ENCODE results near the gene ACTN4.
"Not testable (repeated sequence)": the region's sequence is repeated elsewhere in the genome, so short reads cannot be mapped to it uniquely, and the experiment has no call there.

ACTN4 gene

DNA sequence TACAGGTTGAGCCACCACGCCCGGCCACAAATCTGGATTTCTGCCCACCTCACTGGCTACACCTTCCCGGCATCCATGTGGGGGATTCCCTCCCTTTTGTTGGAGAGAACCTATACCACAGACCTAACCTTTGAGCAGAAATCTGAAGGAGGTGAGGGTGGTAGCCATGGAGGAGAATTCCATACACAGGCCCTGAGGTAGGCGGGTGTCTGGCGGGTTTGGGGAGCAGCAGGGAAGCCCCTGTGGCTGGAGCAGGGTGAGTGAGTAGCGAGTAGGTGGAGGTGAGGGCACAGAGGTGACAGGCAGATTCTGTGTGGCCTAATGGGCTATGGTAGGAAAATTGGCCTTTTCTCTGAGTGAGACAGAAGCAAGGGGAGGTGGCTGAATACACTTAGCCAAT lies 17.9 kb upstream of the ACTN4 start:
- CTCF ChIA-PET, result interaction anchor here (1.2 to 1.9 kb wide), 2 partner anchors 11 to 42 kb away, joined by 3 to 6 read pairs; partner anchors contain the start of genes EIF3K and MAP4K1
- H3K4me3 ChIP-seq (ENCODE audit: control insufficient read depth in 1 of 7, extremely low read depth in 1 of 7, insufficient read depth in 4 of 7, low read depth in 2 of 7, low read length in 6 of 7), result no peak overlapping the region
- 96% methylated on average over 3 of the region's 6 CpGs for WGBS (ENCODE audit: insufficient coverage)
- no peaks in the 10 kb centered on the region for H3K27me3 ChIP-seq (replicated peaks in 2 of 5; ENCODE audit: control insufficient read depth in 4 of 5, insufficient read depth in 5 of 5, low read length in 4 of 5)
- no peaks in the 10 kb centered on the region for H3K9me3 ChIP-seq (ENCODE audit: control extremely low read depth in 1 of 5, control insufficient read depth in 4 of 5, insufficient read depth in 2 of 5, low read depth in 1 of 5, low read length in 4 of 5)
- peaks cover 3 to 70% (median 41%) of the 10 kb centered on the region in 4 experiments for H3K36me3 ChIP-seq (ENCODE audit: control insufficient read depth in 4 of 4, insufficient read depth in 4 of 4, low read length in 3 of 4)
- H3K4me1 ChIP-seq (ENCODE audit: control extremely low read depth in 1 of 4, control insufficient read depth in 4 of 4, insufficient read depth in 4 of 4, low read length in 3 of 4), result no peaks in the 10 kb centered on the region
- POLR2A ChIA-PET, result no interaction called here
- no peak for DNase-seq
- H3K27ac ChIP-seq (ENCODE audit: insufficient read depth in 1 of 2, low read depth in 1 of 2, low read length in 2 of 2, poor library complexity in 1 of 2, severe bottlenecking in 2 of 2), result no peak overlapping the region

DNA sequence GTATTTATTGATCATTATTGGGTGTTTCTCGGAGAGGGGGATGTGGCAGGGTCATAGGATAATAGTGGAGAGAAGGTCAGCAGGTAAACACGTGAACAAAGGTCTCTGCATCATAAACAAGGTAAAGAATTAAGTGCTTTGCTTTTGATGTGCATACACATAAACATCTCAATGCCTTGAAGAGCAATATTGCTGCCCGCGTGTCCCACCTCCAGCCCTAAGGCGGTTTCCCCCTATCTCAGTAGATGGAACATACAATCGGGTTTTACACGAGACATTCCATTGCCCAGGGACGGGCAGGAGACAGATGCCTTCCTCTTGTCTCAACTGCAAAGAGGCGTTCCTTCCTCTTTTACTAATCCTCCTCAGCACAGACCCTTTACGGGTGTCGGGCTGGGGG lies 16.1 kb upstream of the ACTN4 start:
- DNase-seq; H3K9me3 ChIP-seq (ENCODE audit: control extremely low read depth in 1 of 5, control insufficient read depth in 4 of 5, insufficient read depth in 2 of 5, low read depth in 1 of 5, low read length in 4 of 5); H3K27me3 ChIP-seq (replicated peaks in 2 of 5; ENCODE audit: control insufficient read depth in 4 of 5, insufficient read depth in 5 of 5, low read length in 4 of 5); POLR2A ChIA-PET; H3K4me3 ChIP-seq (ENCODE audit: control insufficient read depth in 1 of 7, extremely low read depth in 1 of 7, insufficient read depth in 4 of 7, low read depth in 2 of 7, low read length in 6 of 7); CTCF ChIA-PET; H3K4me1 ChIP-seq (ENCODE audit: control extremely low read depth in 1 of 4, control insufficient read depth in 4 of 4, insufficient read depth in 4 of 4, low read length in 3 of 4); H3K27ac ChIP-seq (ENCODE audit: insufficient read depth in 1 of 2, low read depth in 1 of 2, low read length in 2 of 2, poor library complexity in 1 of 2, severe bottlenecking in 2 of 2): not testable (repeated sequence)
- WGBS (ENCODE audit: insufficient coverage), result 71% methylated on average over 5 of the region's 11 CpGs
- peaks cover 2 to 64% (median 42%) of the 10 kb centered on the region in 4 experiments for H3K36me3 ChIP-seq (ENCODE audit: control insufficient read depth in 4 of 4, insufficient read depth in 4 of 4, low read length in 3 of 4)

DNA sequence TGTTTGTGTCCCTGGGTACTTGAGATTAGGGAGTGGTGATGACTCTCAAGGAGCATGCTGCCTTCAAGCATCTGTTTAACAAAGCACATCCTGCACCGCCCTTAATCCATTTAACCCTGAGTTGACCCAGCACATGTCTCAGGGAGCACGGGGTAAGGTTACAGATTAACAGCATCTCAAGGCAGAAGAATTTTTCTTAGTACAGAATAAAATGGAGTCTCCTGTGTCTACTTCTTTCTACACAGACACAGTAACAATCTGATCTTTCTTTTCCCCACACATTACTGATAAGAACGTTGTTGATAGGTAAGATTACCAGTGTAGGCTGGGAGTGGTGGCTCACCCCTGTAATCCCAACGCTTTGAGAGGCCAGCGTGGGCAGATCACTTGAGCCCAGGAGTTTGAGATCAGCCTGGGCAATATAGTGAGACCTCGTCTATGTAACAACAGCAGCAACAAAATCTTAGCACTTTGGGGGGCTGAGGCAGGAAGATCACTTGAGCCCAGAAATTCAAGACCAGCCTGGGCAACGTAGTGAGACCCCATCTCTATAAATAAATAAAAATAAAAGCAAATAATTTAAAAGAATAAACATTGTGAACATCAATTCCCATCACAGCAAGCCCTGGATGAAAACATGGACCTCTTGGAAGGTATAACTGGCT lies 15.5 kb upstream of the ACTN4 start:
- H3K27ac ChIP-seq (ENCODE audit: insufficient read depth in 1 of 2, low read depth in 1 of 2, low read length in 2 of 2, poor library complexity in 1 of 2, severe bottlenecking in 2 of 2); H3K4me1 ChIP-seq (ENCODE audit: control extremely low read depth in 1 of 4, control insufficient read depth in 4 of 4, insufficient read depth in 4 of 4, low read length in 3 of 4); DNase-seq; H3K4me3 ChIP-seq (ENCODE audit: control insufficient read depth in 1 of 7, extremely low read depth in 1 of 7, insufficient read depth in 4 of 7, low read depth in 2 of 7, low read length in 6 of 7); H3K9me3 ChIP-seq (ENCODE audit: control extremely low read depth in 1 of 5, control insufficient read depth in 4 of 5, insufficient read depth in 2 of 5, low read depth in 1 of 5, low read length in 4 of 5); POLR2A ChIA-PET; H3K27me3 ChIP-seq (replicated peaks in 2 of 5; ENCODE audit: control insufficient read depth in 4 of 5, insufficient read depth in 5 of 5, low read length in 4 of 5): not testable (repeated sequence)
- 95% methylated on average over 4 of the region's 7 CpGs for WGBS (ENCODE audit: insufficient coverage)
- peaks cover 2 to 58% (median 38%) of the 10 kb centered on the region in 4 experiments for H3K36me3 ChIP-seq (ENCODE audit: control insufficient read depth in 4 of 4, insufficient read depth in 4 of 4, low read length in 3 of 4)
- CTCF ChIA-PET, result interaction anchor here (1.4 kb wide), 1 partner anchor 28 kb away, joined by 3 read pairs; no protein-coding TSS in a partner anchor

DNA sequence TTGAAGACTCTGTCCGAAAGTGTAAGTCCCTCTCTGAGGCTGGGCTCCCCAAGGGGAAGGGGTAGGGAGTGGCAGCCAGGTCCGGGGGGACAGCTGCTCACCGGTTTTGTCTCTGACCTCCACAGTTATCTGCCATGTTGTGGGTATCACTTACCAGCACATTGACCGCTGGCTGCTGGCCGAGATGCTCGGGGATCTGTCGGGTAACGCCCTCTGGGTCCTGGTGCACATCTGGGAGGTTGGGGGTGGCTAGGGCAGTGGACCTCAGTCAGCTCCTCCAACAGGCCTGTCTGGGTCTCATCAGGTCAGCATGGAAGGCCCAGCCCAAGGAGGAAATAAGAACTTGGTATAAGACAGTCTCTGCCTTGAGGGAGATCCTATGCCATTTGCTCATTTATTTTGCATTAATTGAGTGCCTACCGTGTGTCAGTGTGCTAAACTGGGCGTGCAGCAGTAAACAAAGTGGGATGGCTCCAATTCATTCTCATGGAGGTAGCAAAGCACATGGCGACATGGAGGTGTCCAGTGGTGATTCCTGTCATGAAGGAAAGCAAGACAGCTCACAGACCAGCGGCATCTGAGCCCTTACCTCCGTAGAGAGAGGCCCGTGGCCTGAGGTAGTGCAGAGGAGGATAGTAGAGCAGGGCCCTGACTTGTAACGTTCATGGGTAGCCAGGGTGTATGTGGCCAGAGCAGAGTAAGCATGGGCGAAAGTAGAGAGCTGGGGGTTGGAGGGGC lies 14.8 kb upstream of the ACTN4 start:
- no peak overlapping the region for H3K27ac ChIP-seq (ENCODE audit: insufficient read depth in 1 of 2, low read depth in 1 of 2, low read length in 2 of 2, poor library complexity in 1 of 2, severe bottlenecking in 2 of 2)
- H3K4me3 ChIP-seq (ENCODE audit: control insufficient read depth in 1 of 7, extremely low read depth in 1 of 7, insufficient read depth in 4 of 7, low read depth in 2 of 7, low read length in 6 of 7), result no peak overlapping the region
- peaks cover 3 to 9% (median 7%) of the 10 kb centered on the region in 4 experiments for H3K4me1 ChIP-seq (ENCODE audit: control extremely low read depth in 1 of 4, control insufficient read depth in 4 of 4, insufficient read depth in 4 of 4, low read length in 3 of 4)
- H3K36me3 ChIP-seq (ENCODE audit: control insufficient read depth in 4 of 4, insufficient read depth in 4 of 4, low read length in 3 of 4), result peaks cover 2 to 52% (median 35%) of the 10 kb centered on the region in 4 experiments
- POLR2A ChIA-PET, result no interaction called here
- 98% methylated on average over 10 of the region's 16 CpGs for WGBS (ENCODE audit: insufficient coverage)
- DNase-seq, result no peak
- H3K9me3 ChIP-seq (ENCODE audit: control extremely low read depth in 1 of 5, control insufficient read depth in 4 of 5, insufficient read depth in 2 of 5, low read depth in 1 of 5, low read length in 4 of 5), result no peaks in the 10 kb centered on the region
- H3K27me3 ChIP-seq (replicated peaks in 2 of 5; ENCODE audit: control insufficient read depth in 4 of 5, insufficient read depth in 5 of 5, low read length in 4 of 5), result no peaks in the 10 kb centered on the region
- CTCF ChIA-PET, result interaction anchor here (0.8 to 1.4 kb wide), 3 partner anchors 27 to 230 kb away, joined by 3 to 8 read pairs (median 3); partner anchors contain the start of gene FAM98C

DNA sequence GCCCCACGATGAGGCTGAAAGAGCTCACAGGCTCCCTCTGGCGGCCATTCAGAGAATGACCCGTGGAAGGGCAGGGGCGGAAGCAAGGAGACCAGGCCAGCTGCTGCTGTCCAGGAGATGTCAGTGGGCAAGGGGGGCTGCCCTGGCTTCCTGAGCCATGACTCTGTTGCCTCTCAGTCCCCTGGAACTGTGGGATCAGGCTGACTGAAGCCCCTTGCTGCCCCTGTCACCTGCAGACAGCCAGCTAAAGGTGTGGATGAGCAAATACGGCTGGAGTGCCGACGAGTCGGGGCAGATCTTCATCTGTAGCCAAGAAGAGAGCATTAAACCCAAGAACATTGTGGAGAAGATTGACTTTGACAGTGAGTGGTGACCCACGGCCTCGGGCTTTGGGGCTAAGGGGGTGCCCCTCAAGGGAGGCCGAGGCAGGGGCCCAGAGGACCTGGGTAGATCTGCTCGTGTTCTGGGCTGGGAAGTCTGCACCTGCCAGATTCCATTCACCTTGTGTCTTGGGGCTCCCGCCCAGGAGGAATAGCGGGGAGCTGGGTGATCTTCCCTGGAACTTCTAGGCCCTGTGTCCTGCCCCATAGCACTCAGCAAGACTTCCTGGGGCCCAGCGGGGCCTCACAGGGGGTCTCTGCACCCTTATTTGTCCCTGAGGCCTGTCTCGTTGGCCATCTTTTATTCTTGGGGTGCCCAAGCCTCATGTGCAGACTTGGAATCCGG lies 12.5 kb upstream of the ACTN4 start:
- H3K4me1 ChIP-seq (ENCODE audit: control extremely low read depth in 1 of 4, control insufficient read depth in 4 of 4, insufficient read depth in 4 of 4, low read length in 3 of 4), result peaks cover 3 to 11% (median 7%) of the 10 kb centered on the region in 4 experiments
- ChIA-PET POLR2A (interaction anchor here (0.6 to 0.7 kb wide), 2 partner anchors 36 to 130 kb away, joined by 3 read pairs; no protein-coding TSS in a partner anchor), CTCF (interaction anchor here (0.6 to 4.1 kb wide), 27 partner anchors 9 to 294 kb away, joined by 3 to 31 read pairs (median 4); partner anchors contain the start of genes ACTN4, EIF3K, FAM98C and MAP4K1)
- no peaks in the 10 kb centered on the region for H3K27me3 ChIP-seq (replicated peaks in 2 of 5; ENCODE audit: control insufficient read depth in 4 of 5, insufficient read depth in 5 of 5, low read length in 4 of 5)
- peaks cover 2 to 36% (median 25%) of the 10 kb centered on the region in 4 experiments for H3K36me3 ChIP-seq (ENCODE audit: control insufficient read depth in 4 of 4, insufficient read depth in 4 of 4, low read length in 3 of 4)
- WGBS (ENCODE audit: insufficient coverage), result 94% methylated on average over 12 of the region's 17 CpGs
- H3K9me3 ChIP-seq (ENCODE audit: control extremely low read depth in 1 of 5, control insufficient read depth in 4 of 5, insufficient read depth in 2 of 5, low read depth in 1 of 5, low read length in 4 of 5), result no peaks in the 10 kb centered on the region
- peak; percentile 58 to 72 (median 66) for DNase-seq
- no peak overlapping the region for H3K27ac ChIP-seq (ENCODE audit: insufficient read depth in 1 of 2, low read depth in 1 of 2, low read length in 2 of 2, poor library complexity in 1 of 2, severe bottlenecking in 2 of 2)
- no peak overlapping the region for H3K4me3 ChIP-seq (ENCODE audit: control insufficient read depth in 1 of 7, extremely low read depth in 1 of 7, insufficient read depth in 4 of 7, low read depth in 2 of 7, low read length in 6 of 7)

DNA sequence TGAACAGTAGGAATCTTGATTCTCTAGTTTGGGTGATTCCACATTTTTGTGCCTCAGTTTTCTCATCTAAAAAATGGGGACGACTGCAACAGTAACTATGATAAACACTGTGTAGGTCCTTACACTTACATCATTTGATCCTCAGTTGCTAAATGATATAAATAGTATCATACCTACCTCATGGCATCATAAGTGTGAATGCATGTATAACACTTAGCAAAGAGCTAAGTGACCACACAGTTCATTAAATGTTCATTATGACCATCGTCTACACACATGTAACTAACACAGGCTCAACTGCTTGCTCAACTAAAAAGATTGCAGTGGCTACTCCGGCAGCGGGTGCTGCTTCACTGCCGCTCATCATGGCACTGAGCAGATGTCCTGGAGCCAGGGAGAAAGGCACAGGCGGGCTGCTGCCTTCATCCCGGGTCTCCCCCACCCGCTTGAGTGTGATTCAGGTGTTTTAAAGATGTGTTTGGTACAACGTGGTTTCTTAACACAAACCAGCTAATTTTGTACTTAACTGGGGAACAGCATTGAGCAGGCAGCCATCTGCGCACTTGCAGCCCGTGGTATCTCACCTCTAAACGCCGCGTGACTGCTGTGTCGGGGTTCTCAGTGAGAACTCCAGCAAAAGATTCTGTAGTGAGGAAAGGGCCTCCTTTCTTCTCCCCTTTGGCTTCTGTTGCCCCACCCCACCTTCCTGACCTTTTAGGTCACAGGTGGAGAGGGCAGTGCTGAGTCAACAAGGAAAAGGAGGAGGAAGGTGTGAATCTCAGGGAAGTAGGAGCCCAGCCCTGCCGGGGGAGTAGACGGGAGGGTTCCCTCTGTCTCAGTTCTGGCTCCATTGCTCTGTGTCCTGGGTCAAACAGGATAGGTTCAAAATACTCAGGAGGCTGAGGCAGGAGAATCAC lies 11.7 kb upstream of the ACTN4 start:
- Histone ChIP-seq H3K27me3 (replicated peaks in 2 of 5; ENCODE audit: control insufficient read depth in 4 of 5, insufficient read depth in 5 of 5, low read length in 4 of 5) (no peaks in the 10 kb centered on the region), H3K9me3 (ENCODE audit: control extremely low read depth in 1 of 5, control insufficient read depth in 4 of 5, insufficient read depth in 2 of 5, low read depth in 1 of 5, low read length in 4 of 5) (no peaks in the 10 kb centered on the region), H3K4me3 (ENCODE audit: control insufficient read depth in 1 of 7, extremely low read depth in 1 of 7, insufficient read depth in 4 of 7, low read depth in 2 of 7, low read length in 6 of 7) (no peak overlapping the region), H3K27ac (ENCODE audit: insufficient read depth in 1 of 2, low read depth in 1 of 2, low read length in 2 of 2, poor library complexity in 1 of 2, severe bottlenecking in 2 of 2) (peak overlapping the region in 1 of 2 experiments; percentile 14), H3K4me1 (ENCODE audit: control extremely low read depth in 1 of 4, control insufficient read depth in 4 of 4, insufficient read depth in 4 of 4, low read length in 3 of 4) (peaks cover 3 to 15% (median 7%) of the 10 kb centered on the region in 4 experiments), H3K36me3 (ENCODE audit: control insufficient read depth in 4 of 4, insufficient read depth in 4 of 4, low read length in 3 of 4) (peaks cover 2 to 31% (median 23%) of the 10 kb centered on the region in 4 experiments)
- ChIA-PET POLR2A (interaction anchor here (0.7 kb wide), 1 partner anchor 35 kb away, joined by 3 read pairs; no protein-coding TSS in a partner anchor), CTCF (interaction anchor here (0.7 to 4.1 kb wide), 22 partner anchors 10 to 233 kb away, joined by 3 to 31 read pairs (median 3); partner anchors contain the start of genes EIF3K, FAM98C and MAP4K1)
- DNase-seq, result no peak
- WGBS (ENCODE audit: insufficient coverage), result 98% methylated on average over 11 of the region's 17 CpGs

Data from common myeloid progenitor, CD34-positive (primary cell).